ENCODE measurements around the gene CEP72.

CEP72 gene

DNA sequence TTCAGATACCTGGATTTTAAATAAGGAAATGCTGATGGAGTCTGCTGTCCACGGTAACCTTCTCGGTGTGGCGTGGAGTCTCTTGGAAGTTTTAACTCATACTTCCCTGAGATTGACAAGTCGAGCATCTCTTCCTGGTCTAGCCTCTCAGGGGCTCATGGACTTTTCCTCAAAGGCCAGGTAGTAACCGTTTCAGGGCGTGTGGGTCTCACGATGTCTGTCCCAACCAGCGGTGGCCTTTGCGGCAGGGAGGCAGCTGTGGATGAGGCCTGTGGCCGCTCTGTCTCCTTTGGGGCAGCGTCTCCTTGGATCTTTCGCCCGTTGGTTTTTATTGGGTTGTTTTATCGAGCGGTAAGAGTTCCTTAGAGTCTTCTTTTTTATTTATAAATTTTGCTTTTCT lies 32.8 kb downstream of the CEP72 start:
- TF ChIP-seq, protein P1, sequence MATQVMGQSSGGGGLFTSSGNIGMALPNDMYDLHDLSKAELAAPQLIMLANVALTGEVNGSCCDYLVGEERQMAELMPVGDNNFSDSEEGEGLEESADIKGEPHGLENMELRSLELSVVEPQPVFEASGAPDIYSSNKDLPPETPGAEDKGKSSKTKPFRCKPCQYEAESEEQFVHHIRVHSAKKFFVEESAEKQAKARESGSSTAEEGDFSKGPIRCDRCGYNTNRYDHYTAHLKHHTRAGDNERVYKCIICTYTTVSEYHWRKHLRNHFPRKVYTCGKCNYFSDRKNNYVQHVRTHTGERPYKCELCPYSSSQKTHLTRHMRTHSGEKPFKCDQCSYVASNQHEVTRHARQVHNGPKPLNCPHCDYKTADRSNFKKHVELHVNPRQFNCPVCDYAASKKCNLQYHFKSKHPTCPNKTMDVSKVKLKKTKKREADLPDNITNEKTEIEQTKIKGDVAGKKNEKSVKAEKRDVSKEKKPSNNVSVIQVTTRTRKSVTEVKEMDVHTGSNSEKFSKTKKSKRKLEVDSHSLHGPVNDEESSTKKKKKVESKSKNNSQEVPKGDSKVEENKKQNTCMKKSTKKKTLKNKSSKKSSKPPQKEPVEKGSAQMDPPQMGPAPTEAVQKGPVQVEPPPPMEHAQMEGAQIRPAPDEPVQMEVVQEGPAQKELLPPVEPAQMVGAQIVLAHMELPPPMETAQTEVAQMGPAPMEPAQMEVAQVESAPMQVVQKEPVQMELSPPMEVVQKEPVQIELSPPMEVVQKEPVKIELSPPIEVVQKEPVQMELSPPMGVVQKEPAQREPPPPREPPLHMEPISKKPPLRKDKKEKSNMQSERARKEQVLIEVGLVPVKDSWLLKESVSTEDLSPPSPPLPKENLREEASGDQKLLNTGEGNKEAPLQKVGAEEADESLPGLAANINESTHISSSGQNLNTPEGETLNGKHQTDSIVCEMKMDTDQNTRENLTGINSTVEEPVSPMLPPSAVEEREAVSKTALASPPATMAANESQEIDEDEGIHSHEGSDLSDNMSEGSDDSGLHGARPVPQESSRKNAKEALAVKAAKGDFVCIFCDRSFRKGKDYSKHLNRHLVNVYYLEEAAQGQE (IDR thresholded peaks at IDR 0.05; ENCODE audit: low read depth) = no peak
- TF ChIP-seq YY1 (IDR thresholded peaks at IDR 0.05; ENCODE audit: low read depth) = no peak
- no peak for TF ChIP-seq EGR1 (IDR thresholded peaks at IDR 0.05)
- no peak for TF ChIP-seq FOXM1 (IDR thresholded peaks at IDR 0.05; ENCODE audit: borderline replicate concordance, low read depth)
- no peak for TF ChIP-seq CREB1 (IDR thresholded peaks at IDR 0.05; ENCODE audit: low read depth)
- TF ChIP-seq, protein P2, sequence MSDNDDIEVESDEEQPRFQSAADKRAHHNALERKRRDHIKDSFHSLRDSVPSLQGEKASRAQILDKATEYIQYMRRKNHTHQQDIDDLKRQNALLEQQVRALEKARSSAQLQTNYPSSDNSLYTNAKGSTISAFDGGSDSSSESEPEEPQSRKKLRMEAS (IDR thresholded peaks at IDR 0.05) = no peak
- TF ChIP-seq TEAD4 (IDR thresholded peaks at IDR 0.05) = no peak

DNA sequence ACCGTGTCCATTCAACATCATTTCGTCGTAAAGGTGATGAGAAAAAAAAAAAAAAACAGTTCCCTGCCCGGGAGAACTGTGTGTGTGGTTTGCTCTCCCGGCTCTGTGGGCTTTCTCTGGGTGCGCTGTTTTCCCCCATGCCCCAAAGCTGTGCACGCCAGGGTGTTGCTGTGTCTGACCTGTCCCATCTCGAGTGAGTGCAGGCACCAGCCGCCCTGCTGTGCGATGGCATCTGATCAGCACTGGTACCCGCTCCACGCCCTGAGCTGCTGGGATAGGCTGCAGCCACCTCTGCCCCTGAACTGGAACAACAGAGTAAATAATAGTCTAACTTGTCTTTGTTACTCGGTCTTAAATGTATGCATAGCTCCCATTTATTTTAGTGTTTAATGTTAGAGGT lies 33.3 kb downstream of the CEP72 start:
- TF ChIP-seq TCF12 (IDR thresholded peaks at IDR 0.05; ENCODE audit: low read depth) (no peak), TAF1 (IDR thresholded peaks at IDR 0.05; ENCODE audit: low read depth) (no peak), EP300 (IDR thresholded peaks at IDR 0.05; ENCODE audit: borderline replicate concordance) (no peak), NFIC (IDR thresholded peaks at IDR 0.05) (no peak), CREB1 (IDR thresholded peaks at IDR 0.05; ENCODE audit: low read depth) (no peak), FOXM1 (IDR thresholded peaks at IDR 0.05; ENCODE audit: borderline replicate concordance, low read depth) (no peak), RAD21 (IDR thresholded peaks at IDR 0.05; ENCODE audit: low read depth) (no peak), TEAD4 (IDR thresholded peaks at IDR 0.05) (no peak), EGR1 (IDR thresholded peaks at IDR 0.05) (no peak), CEBPB (IDR thresholded peaks at IDR 0.05) (no peak), YY1 (IDR thresholded peaks at IDR 0.05; ENCODE audit: low read depth) (no peak), ZBTB7A (IDR thresholded peaks at IDR 0.05; ENCODE audit: low read depth) (no peak)
- TF ChIP-seq, protein P3, sequence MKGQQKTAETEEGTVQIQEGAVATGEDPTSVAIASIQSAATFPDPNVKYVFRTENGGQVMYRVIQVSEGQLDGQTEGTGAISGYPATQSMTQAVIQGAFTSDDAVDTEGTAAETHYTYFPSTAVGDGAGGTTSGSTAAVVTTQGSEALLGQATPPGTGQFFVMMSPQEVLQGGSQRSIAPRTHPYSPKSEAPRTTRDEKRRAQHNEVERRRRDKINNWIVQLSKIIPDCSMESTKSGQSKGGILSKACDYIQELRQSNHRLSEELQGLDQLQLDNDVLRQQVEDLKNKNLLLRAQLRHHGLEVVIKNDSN (IDR thresholded peaks at IDR 0.05) = no peak

DNA sequence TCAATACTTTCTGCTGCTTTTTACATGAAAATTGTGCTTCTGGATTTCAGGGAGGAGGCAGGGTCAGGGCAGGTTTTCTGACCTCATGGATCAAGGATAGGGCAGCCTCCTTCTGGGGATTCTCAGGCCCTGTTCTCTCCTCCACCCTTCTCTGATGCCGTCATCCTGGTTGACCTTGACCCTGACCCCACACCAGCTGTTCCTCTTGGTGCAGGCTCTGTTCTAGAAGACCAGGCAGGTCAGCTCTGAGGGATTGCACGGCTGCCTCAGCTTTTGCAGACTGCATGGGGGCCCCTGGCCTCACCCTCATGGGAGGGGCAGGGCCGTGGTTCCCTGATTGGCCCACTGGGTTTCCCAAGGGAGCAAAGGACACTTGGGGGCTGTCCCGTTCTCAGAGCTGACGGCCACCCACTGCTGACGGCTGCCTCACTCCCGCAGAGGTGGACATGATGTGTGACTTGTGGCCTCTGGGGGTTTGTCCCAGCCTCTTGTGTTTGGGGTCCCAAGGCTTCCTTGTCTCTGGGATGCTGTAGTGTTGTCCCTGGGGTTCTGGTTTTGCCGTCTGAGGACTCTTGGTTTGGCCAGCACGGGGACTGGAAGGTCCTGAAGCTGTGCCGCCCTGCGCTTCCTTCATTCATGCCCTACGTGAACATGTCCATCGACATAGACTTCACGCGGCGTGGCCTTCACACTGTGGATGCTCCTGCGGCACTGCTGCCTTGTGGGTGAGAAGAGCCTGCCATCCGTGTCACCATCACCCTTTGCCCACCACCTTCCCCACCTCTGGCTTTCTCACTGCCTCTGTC lies 34.5 kb downstream of the CEP72 start:
- TF ChIP-seq RAD21 (IDR thresholded peaks at IDR 0.05; ENCODE audit: low read depth) = no peak
- no peak for TF ChIP-seq CEBPB (IDR thresholded peaks at IDR 0.05)
- TF ChIP-seq TEAD4 (IDR thresholded peaks at IDR 0.05) = no peak
- TF ChIP-seq EGR1 (IDR thresholded peaks at IDR 0.05) = no peak
- TF ChIP-seq CREB1 (IDR thresholded peaks at IDR 0.05; ENCODE audit: low read depth) = no peak
- no peak for TF ChIP-seq FOXM1 (IDR thresholded peaks at IDR 0.05; ENCODE audit: borderline replicate concordance, low read depth)
- TF ChIP-seq, protein P2 (IDR thresholded peaks at IDR 0.05) = no peak
- no peak for TF ChIP-seq TCF12 (IDR thresholded peaks at IDR 0.05; ENCODE audit: low read depth)
- TF ChIP-seq EP300 (IDR thresholded peaks at IDR 0.05; ENCODE audit: borderline replicate concordance) = no peak
- TF ChIP-seq, protein P3 (IDR thresholded peaks at IDR 0.05) = no peak
- no peak for TF ChIP-seq ZBTB7A (IDR thresholded peaks at IDR 0.05; ENCODE audit: low read depth)
- no peak for TF ChIP-seq YY1 (IDR thresholded peaks at IDR 0.05; ENCODE audit: low read depth)
- TF ChIP-seq NFIC (IDR thresholded peaks at IDR 0.05) = no peak
- TF ChIP-seq, protein P1 (IDR thresholded peaks at IDR 0.05; ENCODE audit: low read depth) = no peak
- TF ChIP-seq TAF1 (IDR thresholded peaks at IDR 0.05; ENCODE audit: low read depth) = no peak

DNA sequence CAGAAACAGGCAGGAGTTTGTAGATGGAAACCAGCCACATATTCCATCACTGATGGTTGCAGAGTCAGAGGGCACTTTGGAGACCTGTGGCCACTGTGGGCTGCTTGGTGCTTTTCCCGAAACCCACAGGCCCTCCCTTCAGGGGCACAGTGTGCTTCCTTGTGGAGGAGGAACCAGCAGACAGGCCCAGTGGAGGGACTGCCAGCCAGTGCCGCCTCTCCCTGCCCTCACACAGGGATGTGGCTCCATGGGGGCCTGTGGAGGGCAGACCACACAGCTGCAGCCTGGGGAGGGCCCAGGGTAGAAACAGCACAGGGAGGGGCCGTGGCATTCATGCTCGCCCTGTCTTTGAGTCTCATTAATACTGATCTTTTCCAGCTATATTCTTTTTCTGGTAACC lies 35.2 kb downstream of the CEP72 start:
- TF ChIP-seq YY1 (IDR thresholded peaks at IDR 0.05; ENCODE audit: low read depth) (no peak), EP300 (IDR thresholded peaks at IDR 0.05; ENCODE audit: borderline replicate concordance) (no peak), TAF1 (IDR thresholded peaks at IDR 0.05; ENCODE audit: low read depth) (no peak), CREB1 (IDR thresholded peaks at IDR 0.05; ENCODE audit: low read depth) (no peak), FOXM1 (IDR thresholded peaks at IDR 0.05; ENCODE audit: borderline replicate concordance, low read depth) (no peak), NFIC (IDR thresholded peaks at IDR 0.05) (no peak), ZBTB7A (IDR thresholded peaks at IDR 0.05; ENCODE audit: low read depth) (no peak), RAD21 (IDR thresholded peaks at IDR 0.05; ENCODE audit: low read depth) (no peak), TCF12 (IDR thresholded peaks at IDR 0.05; ENCODE audit: low read depth) (no peak), EGR1 (IDR thresholded peaks at IDR 0.05) (no peak), TEAD4 (IDR thresholded peaks at IDR 0.05) (no peak), CEBPB (IDR thresholded peaks at IDR 0.05) (no peak)
- TF ChIP-seq, protein P2 (IDR thresholded peaks at IDR 0.05) = no peak
- TF ChIP-seq, protein P3 (IDR thresholded peaks at IDR 0.05) = no peak
- TF ChIP-seq, protein P1 (IDR thresholded peaks at IDR 0.05; ENCODE audit: low read depth) = no peak

Data from Ishikawa (cell line).